HG03045 (cell line): ENCODE results near the gene ELOF1.

Experiments used
- ATAC-seq: cut with Tn5 transposase; IDR thresholded peaks from one replicate; pipeline ENCODE4 v1.9.1; 2021; ENCODE audit warnings: mild to moderate bottlenecking, moderate library complexity; ENCODE audit not compliant: unreplicated experiment

Gene ELOF1

GRCh38 chr19:11538232-11539036 is 20.6 kb downstream of the ELOF1 start, which contains the start of gene CNN1:
Gene CNN1 (plus strand): TSS chr19:11538851. CDS start chr19:11538928, 77 bp downstream.
- no peak for ATAC-seq

- ATAC-seq, result peak; percentile 66
These were observed 23.0 kb downstream of the ELOF1 start for GRCh38 chr19:11535792-11536595.

- no peak for ATAC-seq
These were observed 24.1 kb downstream of the ELOF1 start for GRCh38 chr19:11534948-11535347.

- ATAC-seq, result no peak
These were observed 24.5 kb downstream of the ELOF1 start for GRCh38 chr19:11534538-11534937.

- ATAC-seq, result no peak
These were observed 28.6 kb downstream of the ELOF1 start for GRCh38 chr19:11530432-11530831.

GRCh38 chr19:11528551-11529341 is 30.3 kb downstream of the ELOF1 start, which contains the start of gene ECSIT:
Gene ECSIT (minus strand): TSS chr19:11529134. CDS start chr19:11519170, 9,964 bp downstream.
- ATAC-seq, result peak; percentile 95

GRCh38 chr19:11519138-11519537 is 39.9 kb downstream of the ELOF1 start:
- no peak for ATAC-seq

- no peak for ATAC-seq
These were observed 45.1 kb downstream of the ELOF1 start for GRCh38 chr19:11513946-11514345.

GRCh38 chr19:11510444-11510843 is 48.6 kb downstream of the ELOF1 start:
- no peak for ATAC-seq

- ATAC-seq, result no peak
These were observed 51.5 kb downstream of the ELOF1 start for GRCh38 chr19:11507370-11508078.

- no peak for ATAC-seq
These were observed 52.1 kb downstream of the ELOF1 start for GRCh38 chr19:11506967-11507366.

GRCh38 chr19:11506101-11506555 is 52.9 kb downstream of the ELOF1 start:
- ATAC-seq, result peak; percentile 19

GRCh38 chr19:11505504-11506100 is 53.4 kb downstream of the ELOF1 start, which contains the start of gene ZNF653:
Gene ZNF653 (minus strand): TSS chr19:11505839. CDS start chr19:11505786, 53 bp downstream.
- peak; percentile 52 for ATAC-seq

GRCh38 chr19:11505032-11505503 is 54.0 kb downstream of the ELOF1 start:
- ATAC-seq, result peak; percentile 88

GRCh38 chr19:11504502-11505031 is 54.5 kb downstream of the ELOF1 start:
- no peak for ATAC-seq
